Measurements from ENCODE around the gene NCK2. TPM values are rescaled to one million over a fixed set of nuclear protein-coding genes. Genes with fewer than 3 reads are reported as not detected.

The NCK2 gene
- total RNA-seq, 1 experiment from 2014 or later, result 49.2 TPM

DNA sequence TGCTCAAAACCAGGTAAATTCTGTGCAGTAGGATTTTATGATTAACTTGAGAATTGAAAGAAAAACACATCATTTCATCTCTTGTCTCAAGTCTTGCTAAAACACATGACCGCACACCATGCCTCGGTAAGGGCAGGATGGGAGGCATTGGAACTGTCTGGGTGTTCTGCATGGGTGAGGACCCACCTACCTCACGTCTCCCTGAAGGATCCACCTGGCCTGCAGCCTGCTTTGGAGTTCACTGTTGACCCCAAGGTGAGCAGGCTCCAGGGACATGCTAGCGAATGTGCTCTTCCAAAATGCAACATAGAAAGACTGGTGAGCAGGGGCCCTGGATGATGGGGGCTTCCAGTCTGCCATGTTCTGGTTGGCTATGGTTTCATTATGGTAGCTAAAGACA, 131.5 kb downstream of the NCK2 start:
- Histone ChIP-seq H2BK15ac (ENCODE audit: low read depth, low read length) (no peak overlapping the region), H2AFZ (ENCODE audit: low read length) (no peak overlapping the region), H3K14ac (ENCODE audit: insufficient read depth, low read length) (no peak overlapping the region), H4K20me1 (ENCODE audit: control insufficient read depth, insufficient read depth, insufficient read length) (no peaks in the 10 kb centered on the region), H3K9me3 (ENCODE audit: control insufficient read depth, low read depth, low read length) (no peaks in the 10 kb centered on the region), H3K27ac (ENCODE audit: insufficient read length, low read depth, low read length) (no peak overlapping the region), H3K79me2 (ENCODE audit: insufficient read depth, low read length) (no peaks in the 10 kb centered on the region; the same call in 1 of the 2 replicates), H3K4me1 (ENCODE audit: insufficient read depth, low read length) (no peaks in the 10 kb centered on the region), H2BK12ac (ENCODE audit: insufficient read length, low read depth, low read length) (no peak overlapping the region), H3K4me2 (ENCODE audit: insufficient read depth, insufficient read length, low read length) (no peak overlapping the region), H4K5ac (ENCODE audit: insufficient read length, low read depth, low read length) (no peak overlapping the region), H4K91ac (ENCODE audit: insufficient read length, low read depth, low read length) (no peak overlapping the region), H3K79me1 (ENCODE audit: insufficient read depth, low read depth, low read length, poor library complexity, severe bottlenecking) (no peaks in the 10 kb centered on the region), H3K56ac (ENCODE audit: insufficient read length, low read depth, low read length) (no peak overlapping the region), H4K8ac (replicated peaks; ENCODE audit: insufficient read length, low read depth, low read length) (no peak overlapping the region), H3K27me3 (ENCODE audit: insufficient read depth, low read length) (no peaks in the 10 kb centered on the region), H3K9ac (ENCODE audit: extremely low read depth, insufficient read length, low read length) (no peak overlapping the region), H3T11ph (ENCODE audit: low read length) (no peak overlapping the region), H2BK20ac (ENCODE audit: low read depth, low read length, poor library complexity, severe bottlenecking) (no peak overlapping the region), H3K23me2 (ENCODE audit: insufficient read length, low read depth, low read length, poor library complexity, severe bottlenecking) (no peaks in the 10 kb centered on the region), H3K23ac (ENCODE audit: insufficient read length, low read depth, low read length) (no peak overlapping the region), H2BK5ac (ENCODE audit: insufficient read length, low read length) (no peak overlapping the region), H2AK5ac (ENCODE audit: insufficient read length, low read length) (no peak overlapping the region), H2BK120ac (ENCODE audit: low read depth, low read length, poor library complexity, severe bottlenecking) (no peak overlapping the region), H3K4ac (ENCODE audit: low read depth, low read length) (no peak overlapping the region), H3K18ac (ENCODE audit: insufficient read length, low read depth, low read length) (no peak overlapping the region)
- peaks cover 2 to 13% (median 7%) of the 10 kb centered on the region in 3 experiments; a peak in 5 of 7 replicates for H3K36me3 Mint-ChIP-seq (ENCODE audit: insufficient read depth in 1 of 3, low read depth in 3 of 3)
- H3K4me1 Mint-ChIP-seq, result peaks cover 19 to 39% of the 10 kb centered on the region in 2 experiments
- H3K27ac Mint-ChIP-seq, result no peak overlapping the region; a peak in 1 of 7 replicates
- WGBS (ENCODE audit: extremely low coverage, insufficient read length, low lambda C conversion rate), result no CpG with 5 or more reads among the region's 4 CpGs
- H3K27me3 Mint-ChIP-seq (ENCODE audit: low read depth), result no peaks in the 10 kb centered on the region; the same call in 1 of the 2 replicates
- H3K9me3 Mint-ChIP-seq, result no peaks in the 10 kb centered on the region
- no peak for DNase-seq
- TF ChIP-seq, protein P1, sequence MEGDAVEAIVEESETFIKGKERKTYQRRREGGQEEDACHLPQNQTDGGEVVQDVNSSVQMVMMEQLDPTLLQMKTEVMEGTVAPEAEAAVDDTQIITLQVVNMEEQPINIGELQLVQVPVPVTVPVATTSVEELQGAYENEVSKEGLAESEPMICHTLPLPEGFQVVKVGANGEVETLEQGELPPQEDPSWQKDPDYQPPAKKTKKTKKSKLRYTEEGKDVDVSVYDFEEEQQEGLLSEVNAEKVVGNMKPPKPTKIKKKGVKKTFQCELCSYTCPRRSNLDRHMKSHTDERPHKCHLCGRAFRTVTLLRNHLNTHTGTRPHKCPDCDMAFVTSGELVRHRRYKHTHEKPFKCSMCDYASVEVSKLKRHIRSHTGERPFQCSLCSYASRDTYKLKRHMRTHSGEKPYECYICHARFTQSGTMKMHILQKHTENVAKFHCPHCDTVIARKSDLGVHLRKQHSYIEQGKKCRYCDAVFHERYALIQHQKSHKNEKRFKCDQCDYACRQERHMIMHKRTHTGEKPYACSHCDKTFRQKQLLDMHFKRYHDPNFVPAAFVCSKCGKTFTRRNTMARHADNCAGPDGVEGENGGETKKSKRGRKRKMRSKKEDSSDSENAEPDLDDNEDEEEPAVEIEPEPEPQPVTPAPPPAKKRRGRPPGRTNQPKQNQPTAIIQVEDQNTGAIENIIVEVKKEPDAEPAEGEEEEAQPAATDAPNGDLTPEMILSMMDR (conservative IDR thresholded peaks at IDR 0.05), result no peak
- H3K4me3 Mint-ChIP-seq, result no peak overlapping the region
